Measurements from ENCODE around the gene DLL4. TPM values are rescaled to one million over a fixed set of nuclear protein-coding genes. Genes with fewer than 3 reads are reported as not detected.
A peak's percentile ranks its signal among the peaks of the same experiment; 100 is the strongest.
"Not testable (repeated sequence)": the region's sequence is repeated elsewhere in the genome, so short reads cannot be mapped to it uniquely, and the experiment has no call there.

Gene DLL4
- total RNA-seq, 1 donor from 2014 or later: 79.2 TPM

GRCh38 chr15:40958723-40959122, 29.6 kb downstream of the DLL4 start:
- DNase-seq (ENCODE audit: low read depth in 2 of 2): no peak

- no peak for DNase-seq (ENCODE audit: low read depth in 2 of 2)
These were observed 30.4 kb downstream of the DLL4 start for GRCh38 chr15:40959331-40960141.

GRCh38 chr15:40960151-40960885, 31.2 kb downstream of the DLL4 start:
- no peak for DNase-seq (ENCODE audit: low read depth in 2 of 2)

GRCh38 chr15:40960925-40961324, 31.8 kb downstream of the DLL4 start:
- DNase-seq (ENCODE audit: low read depth in 2 of 2): no peak

- not testable (repeated sequence) for DNase-seq (ENCODE audit: low read depth in 2 of 2)
These were observed 32.6 kb downstream of the DLL4 start for GRCh38 chr15:40961740-40962139.

GRCh38 chr15:40962317-40962716, 33.2 kb downstream of the DLL4 start:
- not testable (repeated sequence) for DNase-seq (ENCODE audit: low read depth in 2 of 2)

GRCh38 chr15:40963201-40963600, 34.1 kb downstream of the DLL4 start:
- no peak for DNase-seq (ENCODE audit: low read depth in 2 of 2)

- no peak for DNase-seq (ENCODE audit: low read depth in 2 of 2)
These were observed 34.9 kb downstream of the DLL4 start for GRCh38 chr15:40964006-40964405.

- DNase-seq (ENCODE audit: low read depth in 2 of 2): no peak
These were observed 35.5 kb downstream of the DLL4 start for GRCh38 chr15:40964634-40965033.

GRCh38 chr15:40968290-40969085, 39.3 kb downstream of the DLL4 start:
- DNase-seq (ENCODE audit: low read depth in 2 of 2): no peak

- no peak for DNase-seq (ENCODE audit: low read depth in 2 of 2)
These were observed 40.2 kb downstream of the DLL4 start for GRCh38 chr15:40969363-40969762.

GRCh38 chr15:40974879-40975278, 45.7 kb downstream of the DLL4 start:
- DNase-seq (ENCODE audit: low read depth in 2 of 2): no peak

- no peak for DNase-seq (ENCODE audit: low read depth in 2 of 2)
These were observed 47.7 kb downstream of the DLL4 start for GRCh38 chr15:40976819-40977218.

GRCh38 chr15:40978141-40978540, 49.0 kb downstream of the DLL4 start:
- DNase-seq (ENCODE audit: low read depth in 2 of 2): no peak

GRCh38 chr15:40978562-40978961, 49.4 kb downstream of the DLL4 start:
- no peak for DNase-seq (ENCODE audit: low read depth in 2 of 2)

GRCh38 chr15:40981186-40981585, 52.0 kb downstream of the DLL4 start:
- peak in 1 of 2 donors; percentile 35 for DNase-seq (ENCODE audit: low read depth in 2 of 2)

- DNase-seq (ENCODE audit: low read depth in 2 of 2): peak; percentile 16 to 86
These were observed 53.7 kb downstream of the DLL4 start for GRCh38 chr15:40982855-40983254.

- no peak for DNase-seq (ENCODE audit: low read depth in 2 of 2)
These were observed 55.3 kb downstream of the DLL4 start for GRCh38 chr15:40984406-40984805.

- peak in 1 of 2 donors; percentile 16 for DNase-seq (ENCODE audit: low read depth in 2 of 2)
These were observed 55.8 kb downstream of the DLL4 start for GRCh38 chr15:40984964-40985363.

- no peak for DNase-seq (ENCODE audit: low read depth in 2 of 2)
These were observed 56.6 kb downstream of the DLL4 start for GRCh38 chr15:40985541-40986330.

GRCh38 chr15:40986820-40987219, 57.7 kb downstream of the DLL4 start:
- no peak for DNase-seq (ENCODE audit: low read depth in 2 of 2)

All from dermis microvascular lymphatic vessel endothelial cell (primary cell).